Activated B cell treated with CpG ODN at 0.5 μM for 24 hours (primary cell): ENCODE data around the gene APAF1. TPM values are rescaled to one million over a fixed set of nuclear protein-coding genes. Genes with fewer than 3 reads are reported as not detected.

Source experiments
- ATAC-seq: fragments of 200-7000 bp; cut with Tn5 transposase; one replicate; pipeline ENCODE4 v1.10.0; 2021; ENCODE audit warnings: low read depth, mild to moderate bottlenecking, moderate library complexity
- CTCF ChIA-PET: fragments of 350-600 bp; sonication (Branson Sonifier 250); formaldehyde crosslinking; loops from one replicate; lab custom pipeline; 2021; ENCODE audit warnings: antibody characterized with exemption; lab: Charles Lee
- POLR2A ChIA-PET: fragments of 350-600 bp; sonication (Branson Sonifier 250); formaldehyde crosslinking; loops from one replicate; lab custom pipeline; 2021; ENCODE audit warnings: antibody characterized with exemption; lab: Charles Lee
- DNase-seq: peaks from one replicate; pipeline ENCODE4 v3.0.0; 2022
- H3K27ac Mint-ChIP-seq: one replicate; pipeline ENCODE4 v1.8.0; 2020; ENCODE audit warnings: mixed read lengths
- H3K27me3 Mint-ChIP-seq: one replicate; pipeline ENCODE4 v1.8.0; 2021; ENCODE audit warnings: mixed read lengths
- H3K36me3 Mint-ChIP-seq: one replicate; pipeline ENCODE4 v1.8.0; 2021; ENCODE audit warnings: low read depth, mixed read lengths
- H3K4me1 Mint-ChIP-seq: one replicate; pipeline ENCODE4 v1.8.0; 2021; ENCODE audit warnings: mixed read lengths
- H3K4me3 Mint-ChIP-seq: one replicate; pipeline ENCODE4 v1.8.0; 2020; ENCODE audit warnings: mild to moderate bottlenecking, mixed read lengths
- H3K9me3 Mint-ChIP-seq: one replicate; pipeline ENCODE4 v1.8.0; 2020; ENCODE audit warnings: mixed read lengths
- CTCF ChIP-seq: fragments of 200-600 bp; IDR thresholded peaks from one replicate; pipeline ENCODE4 v1.8.0; 2022; ENCODE audit warnings: antibody characterized with exemption, mild to moderate bottlenecking
- intact Hi-C: fragments of 100-400 bp; cut with micrococcal nuclease; formaldehyde crosslinking; loops from one replicate; pipeline ENCODE4 v1.15.1; 2024
- total RNA-seq: library from RNA; stranded (reverse); gene quantifications from 2 replicates; pipeline ENCODE4 v1.2.3, GENCODE V29; 2022

APAF1 gene
- total RNA-seq, 1 donor from 2014 or later = 24.0 TPM

- H3K4me1 Mint-ChIP-seq = no peaks in the 10 kb centered on the region
- CTCF ChIA-PET = no interaction called here
Observed at GRCh38 chr12:98727196-98727595, 82.1 kb downstream of the APAF1 start.

GRCh38 chr12:98730412-98730811 lies 85.3 kb downstream of the APAF1 start:
- DNase-seq (no peak), ATAC-seq (no peak)
- Mint-ChIP-seq H3K36me3 (peaks cover 79% of the 10 kb centered on the region), H3K27me3 (no peaks in the 10 kb centered on the region), H3K4me1 (no peaks in the 10 kb centered on the region), H3K27ac (no peak overlapping the region), H3K9me3 (no peaks in the 10 kb centered on the region), H3K4me3 (no peak overlapping the region)
- TF ChIP-seq CTCF = no peak
- CTCF ChIA-PET = no interaction called here
- POLR2A ChIA-PET = no interaction called here
- intact Hi-C loops = no loop called here

More at GRCh38 chr12:98727196-98727595, 82.1 kb downstream of the APAF1 start:
- POLR2A ChIA-PET = no interaction called here
- Mint-ChIP-seq H3K27ac (no peak overlapping the region), H3K27me3 (no peaks in the 10 kb centered on the region), H3K9me3 (no peaks in the 10 kb centered on the region), H3K4me3 (no peak overlapping the region), H3K36me3 (peaks cover 74% of the 10 kb centered on the region)
- no peak for DNase-seq
- TF ChIP-seq CTCF = no peak
- intact Hi-C loops = no loop called here
- ATAC-seq = no peak

- intact Hi-C loops = no loop called here
- Mint-ChIP-seq H3K4me1 (no peaks in the 10 kb centered on the region), H3K27ac (no peak overlapping the region), H3K9me3 (no peaks in the 10 kb centered on the region), H3K27me3 (no peaks in the 10 kb centered on the region), H3K36me3 (peaks cover 70% of the 10 kb centered on the region), H3K4me3 (no peak overlapping the region)
- ChIA-PET CTCF (no interaction called here), POLR2A (no interaction called here)
- TF ChIP-seq CTCF = no peak
- no peak for ATAC-seq
- DNase-seq = no peak
Observed at GRCh38 chr12:98733667-98734350, 88.7 kb downstream of the APAF1 start.

- Mint-ChIP-seq H3K4me1 (no peaks in the 10 kb centered on the region), H3K27ac (no peak overlapping the region), H3K36me3 (peaks cover 53% of the 10 kb centered on the region), H3K9me3 (no peaks in the 10 kb centered on the region), H3K27me3 (no peaks in the 10 kb centered on the region), H3K4me3 (no peak overlapping the region)
- CTCF ChIA-PET = no interaction called here
- ATAC-seq = no peak
- no peak for DNase-seq
- POLR2A ChIA-PET = no interaction called here
- intact Hi-C loops = no loop called here
- no peak for TF ChIP-seq CTCF
Observed at GRCh38 chr12:98735821-98736220, 90.7 kb downstream of the APAF1 start.

- ATAC-seq = no peak
- H3K36me3 Mint-ChIP-seq = peaks cover 47% of the 10 kb centered on the region
- no peak overlapping the region for H3K4me3 Mint-ChIP-seq
- no peaks in the 10 kb centered on the region for H3K4me1 Mint-ChIP-seq
- no peak for DNase-seq
- H3K27ac Mint-ChIP-seq = no peak overlapping the region
- no peak for TF ChIP-seq CTCF
- intact Hi-C loops = no loop called here
- no peaks in the 10 kb centered on the region for H3K9me3 Mint-ChIP-seq
- POLR2A ChIA-PET = no interaction called here
- CTCF ChIA-PET = no interaction called here
- peaks cover 2% of the 10 kb centered on the region for H3K27me3 Mint-ChIP-seq
Observed at GRCh38 chr12:98736352-98737321, 91.5 kb downstream of the APAF1 start.
